ENCODE results near the gene HTATSF1.

HTATSF1 gene

DNA sequence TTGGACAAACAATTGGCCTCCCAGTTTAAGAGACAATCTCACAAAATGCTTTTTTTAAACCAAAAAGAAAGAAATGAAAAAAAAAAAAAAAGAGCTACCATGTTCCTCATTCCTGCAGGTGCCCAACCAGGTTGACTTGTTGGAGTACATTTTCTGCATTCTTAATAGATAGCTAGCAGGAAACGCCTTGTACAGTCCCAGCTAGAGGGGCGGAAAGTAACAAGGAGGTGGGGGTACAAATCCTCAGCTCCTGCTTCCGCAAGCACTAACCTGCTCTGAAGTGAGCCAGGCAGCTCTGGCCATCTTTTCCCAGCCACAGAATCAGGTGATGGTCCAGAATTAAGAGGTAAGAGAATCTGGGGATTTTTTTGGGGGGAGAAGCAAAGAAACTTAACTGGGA is 34.6 kb downstream of the HTATSF1 start, which contains the start of gene VGLL1:
TSS of gene VGLL1 (plus strand) at position 265 of the 400 bp plus-strand sequence. CDS start 3,806 bp downstream, outside the sequence.
- Histone ChIP-seq H3K27me3 (ENCODE audit: control insufficient read depth in 5 of 5, insufficient read depth in 4 of 5, low read length in 5 of 5) (peaks cover 3 to 11% (median 8%) of the 10 kb centered on the region in 5 donors), H3K27ac (ENCODE audit: low read depth, low read length) (no peak within 1 kb of the TSS), H3K9me3 (ENCODE audit: control insufficient read depth in 5 of 5, low read length in 5 of 5) (no peaks in the 10 kb centered on the region), H3K9ac (ENCODE audit: low read length in 5 of 5) (no peak within 1 kb of the TSS), H3K36me3 (ENCODE audit: control insufficient read depth in 5 of 5, insufficient read depth in 5 of 5, low read length in 5 of 5) (no peaks in the 10 kb centered on the region), H3K4me1 (ENCODE audit: control insufficient read depth in 5 of 5, insufficient read depth in 5 of 5, low read length in 5 of 5) (peaks cover 0 to 1% (median under 1%) of the 10 kb centered on the region in 5 donors), H3K4me3 (ENCODE audit: low read depth in 1 of 5, low read length in 5 of 5) (no peak within 1 kb of the TSS)

DNA sequence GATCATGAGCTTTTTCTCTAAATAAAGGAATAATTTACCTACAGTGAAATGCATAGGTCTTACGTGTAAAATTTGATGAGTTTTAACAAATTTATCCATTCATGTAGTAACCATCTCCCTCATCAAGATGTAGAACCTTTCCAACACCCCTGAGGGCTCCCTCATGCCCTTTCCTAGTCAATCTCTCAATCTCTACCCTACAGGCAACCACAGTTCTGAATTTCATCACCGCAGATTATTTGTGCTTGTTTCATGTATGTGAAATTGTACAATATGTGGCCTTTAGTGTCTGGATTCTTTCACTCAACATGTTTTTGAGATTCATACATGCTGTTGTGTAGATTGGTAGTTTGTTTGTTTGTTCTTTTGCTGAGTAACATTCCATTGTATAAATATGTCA is 36.7 kb downstream of the HTATSF1 start:
- H3K9ac ChIP-seq (ENCODE audit: low read length in 5 of 5): no peak overlapping the region
- H3K4me1 ChIP-seq (ENCODE audit: control insufficient read depth in 5 of 5, insufficient read depth in 5 of 5, low read length in 5 of 5): no peaks in the 10 kb centered on the region
- no peak overlapping the region for H3K27ac ChIP-seq (ENCODE audit: low read depth, low read length)
- no peak overlapping the region for H3K4me3 ChIP-seq (ENCODE audit: low read depth in 1 of 5, low read length in 5 of 5)
- no peaks in the 10 kb centered on the region for H3K9me3 ChIP-seq (ENCODE audit: control insufficient read depth in 5 of 5, low read length in 5 of 5)
- H3K36me3 ChIP-seq (ENCODE audit: control insufficient read depth in 5 of 5, insufficient read depth in 5 of 5, low read length in 5 of 5): no peaks in the 10 kb centered on the region
- H3K27me3 ChIP-seq (ENCODE audit: control insufficient read depth in 5 of 5, insufficient read depth in 4 of 5, low read length in 5 of 5): peaks cover 3 to 11% (median 8%) of the 10 kb centered on the region in 5 donors

DNA sequence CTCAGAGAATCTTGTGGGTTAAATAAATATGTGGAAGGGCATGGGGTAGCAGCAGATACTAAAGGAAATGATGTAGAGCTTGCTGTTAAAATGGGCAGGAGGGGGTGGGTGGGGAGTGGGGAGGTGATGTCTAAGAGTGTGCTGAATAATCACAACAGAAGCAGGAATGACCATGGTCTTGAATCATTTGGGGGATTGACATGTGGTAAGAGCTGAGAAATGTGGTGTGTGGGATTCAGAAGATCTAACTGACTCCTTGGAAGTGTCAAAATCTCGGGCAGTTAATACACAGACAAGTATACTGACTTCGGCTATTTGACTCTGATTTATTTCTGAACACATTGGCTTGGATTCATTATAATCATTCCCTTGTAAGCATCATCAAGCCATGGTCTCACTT is 41.4 kb downstream of the HTATSF1 start:
- no peak overlapping the region for H3K9ac ChIP-seq (ENCODE audit: low read length in 5 of 5)
- H3K9me3 ChIP-seq (ENCODE audit: control insufficient read depth in 5 of 5, low read length in 5 of 5): no peaks in the 10 kb centered on the region
- H3K27ac ChIP-seq (ENCODE audit: low read depth, low read length): no peak overlapping the region
- no peaks in the 10 kb centered on the region for H3K4me1 ChIP-seq (ENCODE audit: control insufficient read depth in 5 of 5, insufficient read depth in 5 of 5, low read length in 5 of 5)
- peaks cover 2 to 23% (median 8%) of the 10 kb centered on the region in 5 donors for H3K27me3 ChIP-seq (ENCODE audit: control insufficient read depth in 5 of 5, insufficient read depth in 4 of 5, low read length in 5 of 5)
- H3K36me3 ChIP-seq (ENCODE audit: control insufficient read depth in 5 of 5, insufficient read depth in 5 of 5, low read length in 5 of 5): no peaks in the 10 kb centered on the region
- H3K4me3 ChIP-seq (ENCODE audit: low read depth in 1 of 5, low read length in 5 of 5): no peak overlapping the region

GRCh38 chrX:136540226-136540625 is 42.8 kb downstream of the HTATSF1 start:
- no peak overlapping the region for H3K4me3 ChIP-seq (ENCODE audit: low read depth in 1 of 5, low read length in 5 of 5)
- H3K9ac ChIP-seq (ENCODE audit: low read length in 5 of 5): no peak overlapping the region
- no peaks in the 10 kb centered on the region for H3K36me3 ChIP-seq (ENCODE audit: control insufficient read depth in 5 of 5, insufficient read depth in 5 of 5, low read length in 5 of 5)
- no peaks in the 10 kb centered on the region for H3K4me1 ChIP-seq (ENCODE audit: control insufficient read depth in 5 of 5, insufficient read depth in 5 of 5, low read length in 5 of 5)
- H3K27ac ChIP-seq (ENCODE audit: low read depth, low read length): no peak overlapping the region
- no peaks in the 10 kb centered on the region for H3K9me3 ChIP-seq (ENCODE audit: control insufficient read depth in 5 of 5, low read length in 5 of 5)
- H3K27me3 ChIP-seq (ENCODE audit: control insufficient read depth in 5 of 5, insufficient read depth in 4 of 5, low read length in 5 of 5): peaks cover 2 to 19% (median 8%) of the 10 kb centered on the region in 5 donors

DNA sequence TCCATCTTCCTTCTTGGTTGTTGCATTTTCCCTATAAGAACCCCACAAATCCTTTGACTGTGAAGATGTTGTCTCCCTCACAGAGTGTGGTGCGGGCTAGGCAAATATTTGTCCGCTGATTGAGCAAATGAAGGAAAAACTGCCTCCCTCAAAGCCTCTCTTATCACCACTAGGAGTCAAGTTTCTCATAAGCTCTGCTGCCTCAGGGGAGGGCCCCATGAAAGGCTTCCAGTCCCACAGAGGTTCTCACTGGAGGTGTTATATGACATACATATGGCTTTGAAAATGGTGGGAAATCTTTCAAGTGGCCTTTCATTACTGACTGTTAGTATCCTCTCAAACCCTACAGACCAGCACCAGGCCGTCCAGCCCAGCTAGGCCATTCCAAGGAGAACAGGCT is 43.9 kb downstream of the HTATSF1 start:
- Histone ChIP-seq H3K27me3 (ENCODE audit: control insufficient read depth in 5 of 5, insufficient read depth in 4 of 5, low read length in 5 of 5) (peaks cover 2 to 17% (median 4%) of the 10 kb centered on the region in 5 donors), H3K27ac (ENCODE audit: low read depth, low read length) (no peak overlapping the region), H3K9ac (ENCODE audit: low read length in 5 of 5) (no peak overlapping the region), H3K36me3 (ENCODE audit: control insufficient read depth in 5 of 5, insufficient read depth in 5 of 5, low read length in 5 of 5) (no peaks in the 10 kb centered on the region), H3K4me3 (ENCODE audit: low read depth in 1 of 5, low read length in 5 of 5) (no peak overlapping the region), H3K4me1 (ENCODE audit: control insufficient read depth in 5 of 5, insufficient read depth in 5 of 5, low read length in 5 of 5) (no peaks in the 10 kb centered on the region), H3K9me3 (ENCODE audit: control insufficient read depth in 5 of 5, low read length in 5 of 5) (no peaks in the 10 kb centered on the region)

DNA sequence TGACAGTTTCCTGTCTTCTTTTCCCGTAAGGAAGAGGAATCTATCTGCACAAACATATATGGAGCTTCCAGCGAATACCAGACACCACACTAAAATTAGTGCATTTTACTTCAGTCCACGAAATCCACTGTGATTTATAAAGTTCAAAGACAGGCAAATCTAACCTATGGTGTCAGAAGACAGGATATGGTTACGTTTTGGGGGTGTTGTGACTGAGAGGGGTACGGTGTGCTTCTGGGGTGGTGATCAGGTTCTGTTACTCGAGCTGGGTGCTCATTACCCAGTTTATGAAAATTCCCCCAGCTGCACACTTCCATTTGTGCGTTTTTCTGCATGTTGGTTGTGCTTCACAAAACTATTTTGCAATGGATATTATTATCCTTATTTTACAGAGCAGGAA is 44.9 kb downstream of the HTATSF1 start:
- Histone ChIP-seq H3K4me1 (ENCODE audit: control insufficient read depth in 5 of 5, insufficient read depth in 5 of 5, low read length in 5 of 5) (no peaks in the 10 kb centered on the region), H3K9ac (ENCODE audit: low read length in 5 of 5) (no peak overlapping the region), H3K9me3 (ENCODE audit: control insufficient read depth in 5 of 5, low read length in 5 of 5) (no peaks in the 10 kb centered on the region), H3K36me3 (ENCODE audit: control insufficient read depth in 5 of 5, insufficient read depth in 5 of 5, low read length in 5 of 5) (no peaks in the 10 kb centered on the region), H3K4me3 (ENCODE audit: low read depth in 1 of 5, low read length in 5 of 5) (no peak overlapping the region), H3K27me3 (ENCODE audit: control insufficient read depth in 5 of 5, insufficient read depth in 4 of 5, low read length in 5 of 5) (peaks cover 3 to 16% (median 4%) of the 10 kb centered on the region in 5 donors), H3K27ac (ENCODE audit: low read depth, low read length) (no peak overlapping the region)

DNA sequence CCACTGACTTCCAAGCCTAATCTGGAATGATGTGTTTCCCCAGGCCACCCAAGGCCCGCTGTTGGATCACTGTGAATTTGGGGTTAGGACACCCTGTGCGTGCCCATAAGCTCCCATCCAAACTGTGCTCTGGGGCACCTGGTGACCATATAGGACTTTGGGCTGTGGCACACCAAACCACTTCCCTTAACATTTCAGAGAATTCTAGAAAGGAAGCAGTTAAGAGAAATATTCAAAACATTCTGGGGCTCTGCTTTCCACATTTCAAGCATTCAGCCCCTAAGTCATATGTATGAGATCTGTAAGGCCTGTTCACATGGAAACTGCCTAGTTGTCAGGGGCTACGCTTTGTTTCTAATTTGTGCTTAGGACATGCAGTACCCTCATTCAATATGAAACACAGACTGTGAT is 49.0 kb downstream of the HTATSF1 start:
- no peaks in the 10 kb centered on the region for H3K9me3 ChIP-seq (ENCODE audit: control insufficient read depth in 5 of 5, low read length in 5 of 5)
- no peak overlapping the region for H3K9ac ChIP-seq (ENCODE audit: low read length in 5 of 5)
- H3K4me3 ChIP-seq (ENCODE audit: low read depth in 1 of 5, low read length in 5 of 5): no peak overlapping the region
- H3K27ac ChIP-seq (ENCODE audit: low read depth, low read length): no peak overlapping the region
- peaks cover 8 to 17% (median 11%) of the 10 kb centered on the region in 5 donors for H3K27me3 ChIP-seq (ENCODE audit: control insufficient read depth in 5 of 5, insufficient read depth in 4 of 5, low read length in 5 of 5)
- H3K4me1 ChIP-seq (ENCODE audit: control insufficient read depth in 5 of 5, insufficient read depth in 5 of 5, low read length in 5 of 5): no peaks in the 10 kb centered on the region
- no peaks in the 10 kb centered on the region for H3K36me3 ChIP-seq (ENCODE audit: control insufficient read depth in 5 of 5, insufficient read depth in 5 of 5, low read length in 5 of 5)

GRCh38 chrX:136549226-136549625 is 51.8 kb downstream of the HTATSF1 start:
- Histone ChIP-seq H3K36me3 (ENCODE audit: control insufficient read depth in 5 of 5, insufficient read depth in 5 of 5, low read length in 5 of 5) (no peaks in the 10 kb centered on the region), H3K9ac (ENCODE audit: low read length in 5 of 5) (no peak overlapping the region), H3K27ac (ENCODE audit: low read depth, low read length) (no peak overlapping the region), H3K4me1 (ENCODE audit: control insufficient read depth in 5 of 5, insufficient read depth in 5 of 5, low read length in 5 of 5) (no peaks in the 10 kb centered on the region), H3K27me3 (ENCODE audit: control insufficient read depth in 5 of 5, insufficient read depth in 4 of 5, low read length in 5 of 5) (peaks cover 8 to 14% (median 11%) of the 10 kb centered on the region in 5 donors), H3K9me3 (ENCODE audit: control insufficient read depth in 5 of 5, low read length in 5 of 5) (no peaks in the 10 kb centered on the region), H3K4me3 (ENCODE audit: low read depth in 1 of 5, low read length in 5 of 5) (no peak overlapping the region)

DNA sequence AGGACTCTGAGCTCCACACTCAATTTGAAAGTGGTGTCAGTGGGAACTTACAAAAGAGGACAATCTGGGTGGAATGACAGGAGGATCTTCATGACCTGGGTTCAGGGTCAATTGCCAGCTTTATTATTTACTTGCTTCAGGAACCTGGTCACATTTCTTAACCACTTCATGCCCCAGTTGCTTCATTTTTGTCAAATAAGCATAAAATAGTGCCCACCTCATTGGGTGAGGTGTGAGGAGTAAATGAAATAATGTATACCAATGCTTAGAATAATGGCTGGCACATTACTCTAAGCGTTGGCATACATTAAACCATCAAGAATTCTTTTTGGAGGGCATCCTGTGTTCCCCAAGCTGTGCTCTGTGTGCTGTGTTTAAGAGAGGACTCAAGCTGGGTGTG is 54.0 kb downstream of the HTATSF1 start:
- Histone ChIP-seq H3K27me3 (ENCODE audit: control insufficient read depth in 5 of 5, insufficient read depth in 4 of 5, low read length in 5 of 5) (peaks cover 5 to 17% (median 13%) of the 10 kb centered on the region in 5 donors), H3K9ac (ENCODE audit: low read length in 5 of 5) (no peak overlapping the region), H3K27ac (ENCODE audit: low read depth, low read length) (no peak overlapping the region), H3K9me3 (ENCODE audit: control insufficient read depth in 5 of 5, low read length in 5 of 5) (no peaks in the 10 kb centered on the region), H3K36me3 (ENCODE audit: control insufficient read depth in 5 of 5, insufficient read depth in 5 of 5, low read length in 5 of 5) (no peaks in the 10 kb centered on the region), H3K4me1 (ENCODE audit: control insufficient read depth in 5 of 5, insufficient read depth in 5 of 5, low read length in 5 of 5) (no peaks in the 10 kb centered on the region), H3K4me3 (ENCODE audit: low read depth in 1 of 5, low read length in 5 of 5) (no peak overlapping the region)

GRCh38 chrX:136555694-136556093 is 58.3 kb downstream of the HTATSF1 start:
- Histone ChIP-seq H3K9me3 (ENCODE audit: control insufficient read depth in 5 of 5, low read length in 5 of 5) (no peaks in the 10 kb centered on the region), H3K27ac (ENCODE audit: low read depth, low read length) (no peak overlapping the region), H3K27me3 (ENCODE audit: control insufficient read depth in 5 of 5, insufficient read depth in 4 of 5, low read length in 5 of 5) (peaks cover 0 to 9% (median 3%) of the 10 kb centered on the region in 5 donors), H3K4me1 (ENCODE audit: control insufficient read depth in 5 of 5, insufficient read depth in 5 of 5, low read length in 5 of 5) (no peaks in the 10 kb centered on the region), H3K4me3 (ENCODE audit: low read depth in 1 of 5, low read length in 5 of 5) (no peak overlapping the region), H3K36me3 (ENCODE audit: control insufficient read depth in 5 of 5, insufficient read depth in 5 of 5, low read length in 5 of 5) (no peaks in the 10 kb centered on the region), H3K9ac (ENCODE audit: low read length in 5 of 5) (no peak overlapping the region)
